Gastrocnemius medialis (tissue), 4 donors: Measurements from ENCODE around the gene LCT.

ENCODE experiments used
- POLR2A ChIP-seq, 2 donors: fragments of 450-650 bp; IDR thresholded peaks; one replicate each; pipeline ENCODE4 v1.6.1; 2017; ENCODE audit warnings: antibody characterized with exemption in 2 of 2, mild to moderate bottlenecking in 2 of 2, moderate library complexity in 2 of 2
- TF ChIP-seq, protein P1 (sequence below), 5 experiments: fragments of 450-650 bp in 3 of 5; fragments of 200-600 bp in 2 of 5; sonication (generic) in 2 of 5; IDR thresholded peaks in 4 of 5; conservative IDR thresholded peaks in 1 of 5; 1 replicate in 4 of 5; 2 replicates in 1 of 5; pipeline ENCODE4 v1.5.1; 2016 to 2019; ENCODE audit warnings: antibody characterized with exemption in 5 of 5, mild to moderate bottlenecking in 3 of 5, moderate library complexity in 3 of 5

DNA sequence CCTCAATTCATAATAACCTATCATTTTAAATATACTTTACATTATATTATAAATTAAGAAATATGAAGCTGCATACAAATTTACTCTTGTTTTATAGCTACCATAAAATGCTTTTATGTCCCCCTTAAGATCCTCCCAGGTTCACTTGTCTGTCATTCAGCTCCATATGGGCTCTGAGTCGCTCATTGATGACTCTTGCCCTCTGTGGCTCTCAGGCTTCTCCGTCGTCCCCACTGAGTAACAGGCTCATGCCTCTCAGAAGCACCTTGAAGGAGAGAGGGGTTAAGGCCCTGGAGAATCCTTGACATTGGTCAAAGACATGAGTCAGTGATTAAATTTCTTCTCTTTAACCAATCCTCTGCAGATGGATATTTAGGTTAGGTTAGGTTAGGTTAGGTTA, 45.4 kb upstream of the LCT start:
- TF ChIP-seq, protein P1, sequence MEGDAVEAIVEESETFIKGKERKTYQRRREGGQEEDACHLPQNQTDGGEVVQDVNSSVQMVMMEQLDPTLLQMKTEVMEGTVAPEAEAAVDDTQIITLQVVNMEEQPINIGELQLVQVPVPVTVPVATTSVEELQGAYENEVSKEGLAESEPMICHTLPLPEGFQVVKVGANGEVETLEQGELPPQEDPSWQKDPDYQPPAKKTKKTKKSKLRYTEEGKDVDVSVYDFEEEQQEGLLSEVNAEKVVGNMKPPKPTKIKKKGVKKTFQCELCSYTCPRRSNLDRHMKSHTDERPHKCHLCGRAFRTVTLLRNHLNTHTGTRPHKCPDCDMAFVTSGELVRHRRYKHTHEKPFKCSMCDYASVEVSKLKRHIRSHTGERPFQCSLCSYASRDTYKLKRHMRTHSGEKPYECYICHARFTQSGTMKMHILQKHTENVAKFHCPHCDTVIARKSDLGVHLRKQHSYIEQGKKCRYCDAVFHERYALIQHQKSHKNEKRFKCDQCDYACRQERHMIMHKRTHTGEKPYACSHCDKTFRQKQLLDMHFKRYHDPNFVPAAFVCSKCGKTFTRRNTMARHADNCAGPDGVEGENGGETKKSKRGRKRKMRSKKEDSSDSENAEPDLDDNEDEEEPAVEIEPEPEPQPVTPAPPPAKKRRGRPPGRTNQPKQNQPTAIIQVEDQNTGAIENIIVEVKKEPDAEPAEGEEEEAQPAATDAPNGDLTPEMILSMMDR (IDR thresholded peaks at IDR 0.05 in 4 of 5, conservative IDR thresholded peaks at IDR 0.05 in 1 of 5): no peak
- TF ChIP-seq POLR2A (IDR thresholded peaks at IDR 0.05): no peak
